Activated T-cell treated with anti-CD3 and anti-CD28 coated beads for 4 hours (primary cell): ENCODE results near the gene BCAM.
"Not testable (repeated sequence)": the region's sequence is repeated elsewhere in the genome, so short reads cannot be mapped to it uniquely, and the experiment has no call there.

Experiments used
- DNase-seq: peaks from one replicate; pipeline ENCODE4 v3.0.0-alpha.2; 2020

BCAM gene

GRCh38 chr19:44818466-44819031 lies 9.6 kb downstream of the BCAM start:
- DNase-seq = no peak

- DNase-seq = no peak
These were observed 10.4 kb downstream of the BCAM start for GRCh38 chr19:44819246-44819832.

GRCh38 chr19:44820648-44821609 lies 12.0 kb downstream of the BCAM start:
- no peak for DNase-seq

- no peak for DNase-seq
These were observed 13.3 kb downstream of the BCAM start for GRCh38 chr19:44822177-44822576.

DNA sequence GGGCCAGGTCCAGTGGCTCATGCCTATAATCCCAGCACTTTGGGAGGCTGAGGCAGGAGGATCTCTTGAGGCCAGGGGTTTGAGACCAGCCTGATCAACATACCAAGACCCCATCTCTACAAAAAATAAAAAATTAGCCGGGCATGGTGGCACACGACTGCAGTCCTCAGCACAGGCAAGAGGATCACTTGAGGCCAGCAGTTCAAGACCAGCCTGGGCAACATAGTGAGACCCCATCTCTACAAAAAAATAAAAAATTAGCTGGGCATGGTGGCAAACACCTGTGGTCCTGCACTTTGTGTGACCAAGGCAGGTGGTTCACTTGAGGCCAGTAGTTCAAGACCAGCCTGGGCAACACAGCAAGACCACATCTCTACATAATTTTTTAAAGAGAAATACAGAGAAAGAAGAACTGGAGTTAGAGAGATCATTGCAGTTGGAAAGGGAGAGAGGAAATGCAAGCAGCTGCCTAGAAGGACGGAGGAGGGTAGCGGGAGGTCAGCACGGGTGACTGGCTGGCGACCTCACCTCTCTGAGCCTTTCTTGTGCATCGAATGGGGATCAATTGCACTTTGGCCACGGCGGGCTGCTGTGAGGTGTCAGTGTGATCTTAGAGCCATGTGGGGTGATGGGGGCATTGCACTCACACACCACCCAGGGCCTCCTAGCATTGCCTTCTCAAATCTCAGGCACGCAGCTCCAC lies 13.9 kb downstream of the BCAM start:
- DNase-seq = no peak

- DNase-seq = no peak
These were observed 14.4 kb downstream of the BCAM start for GRCh38 chr19:44823373-44823698.

DNA sequence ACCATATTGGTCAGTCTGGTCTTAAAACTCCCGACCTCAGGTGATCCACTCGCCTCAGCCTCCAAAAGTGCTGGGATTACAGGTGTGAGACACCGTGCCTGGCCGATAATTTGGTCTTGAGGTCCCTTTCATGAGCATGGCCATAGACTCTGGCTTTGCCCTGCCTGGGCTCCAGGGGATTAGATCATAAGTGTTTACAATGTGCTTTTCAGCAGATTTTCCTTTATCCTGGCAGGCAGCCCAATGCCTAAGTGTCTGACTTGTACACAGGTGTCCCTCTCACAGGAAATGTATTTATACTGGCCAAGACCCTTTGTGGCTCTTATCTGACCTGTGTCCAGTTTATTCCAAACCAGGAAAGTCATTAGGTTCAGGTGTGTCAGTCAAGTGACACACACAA lies 15.9 kb downstream of the BCAM start:
- DNase-seq = no peak

GRCh38 chr19:44832875-44833274 lies 24.0 kb downstream of the BCAM start:
- DNase-seq = not testable (repeated sequence)

DNA sequence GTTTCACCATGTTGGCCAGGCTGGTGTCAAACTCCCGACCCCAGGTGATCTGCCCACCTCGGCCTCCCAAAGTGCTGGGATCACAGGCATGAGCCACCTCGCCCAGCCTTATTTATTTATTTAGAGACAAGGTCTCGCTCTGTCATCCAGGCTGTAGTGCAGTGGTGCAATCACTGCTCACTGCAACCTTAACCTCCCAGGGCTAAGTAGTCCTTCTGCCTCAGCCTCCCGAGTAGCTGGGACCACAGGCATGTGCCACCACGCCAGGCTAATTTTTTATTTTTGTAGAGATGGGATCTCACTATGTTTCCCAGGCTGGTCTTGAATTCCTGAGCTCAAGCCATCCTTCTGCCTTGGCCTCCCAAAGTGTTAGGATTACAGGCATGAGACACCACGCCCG lies 25.5 kb downstream of the BCAM start:
- not testable (repeated sequence) for DNase-seq

- no peak for DNase-seq
These were observed 30.4 kb downstream of the BCAM start for GRCh38 chr19:44839276-44839675.

DNA sequence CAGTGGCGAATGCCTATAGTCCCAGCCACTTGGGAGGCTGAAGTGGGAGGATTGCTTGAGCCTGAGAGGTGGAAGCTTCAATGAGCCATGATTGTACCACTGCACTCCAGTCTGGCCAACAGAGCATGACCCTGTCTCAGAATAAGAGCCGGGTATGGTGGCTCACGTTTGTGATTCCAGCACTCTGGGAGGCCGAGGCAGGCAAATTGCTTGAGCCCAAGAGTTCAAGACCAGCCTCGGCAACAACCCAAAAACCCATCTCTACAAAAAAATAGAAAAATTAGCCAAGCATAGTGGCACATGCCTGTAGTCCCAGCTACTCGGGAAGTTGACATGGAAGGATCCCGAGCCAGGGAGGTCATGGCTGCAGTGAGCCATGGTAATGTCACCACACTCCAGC lies 31.9 kb downstream of the BCAM start:
- DNase-seq = no peak

- no peak for DNase-seq
These were observed 32.3 kb downstream of the BCAM start for GRCh38 chr19:44841231-44841630.

DNA sequence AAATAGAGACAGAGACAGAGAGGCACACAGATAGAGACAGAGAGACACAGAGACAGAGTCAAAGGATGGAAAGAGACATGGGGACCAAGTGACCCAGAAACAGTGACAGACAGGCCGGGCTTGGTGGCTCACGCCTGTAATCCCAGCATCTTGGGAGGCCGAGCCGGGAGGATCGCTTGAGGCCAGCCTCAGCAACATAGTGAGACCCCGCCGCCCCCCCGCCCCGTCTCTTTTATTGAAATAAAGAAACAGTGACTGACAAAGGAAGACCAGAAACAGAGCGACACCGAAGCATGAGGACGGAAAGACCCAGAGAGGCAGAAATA lies 36.3 kb downstream of the BCAM start:
- no peak for DNase-seq

GRCh38 chr19:44845612-44846454 lies 36.9 kb downstream of the BCAM start, which contains the start of gene NECTIN2:
Gene NECTIN2, plus strand, starts transcription at chr19:44846297. Its CDS starts 229 bp downstream, at chr19:44846526.
- DNase-seq = peak; percentile 64

- DNase-seq = no peak
These were observed 37.7 kb downstream of the BCAM start for GRCh38 chr19:44846455-44847143.

DNA sequence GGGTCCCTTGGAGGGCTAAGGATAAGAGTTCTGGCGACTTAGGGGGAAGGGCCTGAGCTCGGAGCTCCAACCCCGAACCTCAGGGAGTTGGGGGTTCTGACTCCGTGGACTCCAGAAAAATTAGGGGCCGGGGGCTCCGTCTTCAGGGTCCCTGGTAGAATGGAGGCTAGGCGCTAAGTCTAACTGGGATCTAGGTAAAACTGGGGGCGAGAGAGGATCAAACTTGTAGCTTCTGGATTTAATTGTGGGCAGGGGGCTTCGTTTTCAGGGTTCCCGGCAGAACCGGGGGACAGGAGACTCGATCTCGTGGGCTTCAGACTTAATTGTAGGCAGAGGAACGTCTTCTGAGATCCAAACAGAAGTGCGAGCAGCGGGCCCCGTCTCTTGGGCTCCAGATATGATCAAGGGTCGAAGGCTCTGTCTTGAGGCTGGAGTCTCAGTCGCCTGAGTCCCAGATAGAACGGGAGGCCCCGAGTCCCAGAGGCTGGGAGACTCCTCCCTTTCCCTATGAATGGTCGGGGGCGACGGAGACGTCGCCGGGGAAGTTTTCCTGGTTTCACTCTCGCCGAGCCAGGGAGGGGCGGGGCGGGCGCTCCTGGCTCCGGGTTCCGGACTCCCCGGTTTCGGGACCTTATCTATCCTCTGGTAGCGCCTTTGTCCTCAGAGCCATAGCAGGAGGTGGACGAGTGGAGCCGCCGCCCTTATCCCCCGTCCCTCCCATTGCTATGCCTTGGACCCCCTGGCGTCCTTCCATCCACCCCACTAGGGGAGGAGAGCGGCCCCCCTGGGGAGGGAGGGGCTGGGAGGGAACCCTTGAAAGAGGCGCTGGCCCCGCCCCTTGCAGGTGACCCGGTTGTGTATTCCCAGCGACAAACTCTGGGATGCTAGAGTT lies 38.5 kb downstream of the BCAM start:
- no peak for DNase-seq

GRCh38 chr19:44848036-44848811 lies 39.3 kb downstream of the BCAM start:
- DNase-seq = no peak

GRCh38 chr19:44848812-44849447 lies 40.0 kb downstream of the BCAM start:
- DNase-seq = no peak

DNA sequence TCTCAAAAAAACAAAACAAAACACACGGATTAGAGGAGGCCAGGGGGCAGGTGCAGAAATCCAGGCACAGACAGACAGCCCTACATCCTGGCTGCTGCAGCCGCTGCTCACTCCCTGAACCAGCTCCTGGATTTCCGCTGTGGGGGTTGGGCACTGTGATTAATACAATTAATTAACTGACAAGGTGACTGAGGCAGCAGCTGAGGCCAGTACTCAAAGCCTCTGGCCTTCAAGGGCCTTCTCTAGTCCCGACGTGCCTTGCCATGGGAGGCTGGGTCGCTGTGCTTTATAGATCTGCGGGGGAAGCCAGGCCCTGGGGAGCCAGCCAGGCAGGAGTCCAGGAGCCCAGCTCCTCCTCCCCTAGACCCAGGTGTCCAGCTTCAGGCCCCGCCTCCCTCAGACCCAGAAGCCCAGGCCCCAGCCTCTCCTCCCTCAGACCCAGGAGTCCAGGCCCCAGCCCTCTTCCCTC lies 41.8 kb downstream of the BCAM start:
- DNase-seq = no peak
